ENCODE measurements around the gene CRYBA2. TPM values are rescaled to one million over a fixed set of nuclear protein-coding genes. Genes with fewer than 3 reads are reported as not detected.

Gene CRYBA2
- total and polyA plus RNA-seq, 9 of the 15 experiments (the other 6 are each of a cell fraction or from before 2014, with no cell fraction given): 0.11 to 1.8 (median 0.62) TPM; not detected in 5

DNA sequence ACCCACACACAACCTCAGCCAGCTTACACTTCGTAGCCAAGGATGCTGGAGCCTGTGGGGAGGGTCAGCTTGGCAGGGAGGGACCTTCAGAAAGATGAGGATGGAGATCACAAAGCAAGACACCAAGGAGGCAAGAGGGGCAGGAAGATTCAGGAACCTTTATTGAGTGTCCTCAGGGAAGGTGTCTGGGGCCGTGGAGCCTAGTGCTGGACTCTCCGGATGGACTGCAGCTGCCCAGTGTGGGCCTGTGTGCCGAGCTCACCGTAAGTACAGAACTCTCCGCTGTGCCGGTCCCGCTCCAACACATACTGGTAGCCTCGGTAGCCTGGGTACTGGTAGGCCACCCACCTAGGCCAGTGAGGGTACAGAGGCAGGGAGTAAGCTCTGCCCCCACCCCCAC lies 3.2 kb downstream of the CRYBA2 start (continued):
- TF ChIP-seq ELK3 (CRISPR knock-in tag; IDR thresholded peaks at IDR 0.05): no peak
- TF ChIP-seq GTF2A2 (tag; IDR thresholded peaks at IDR 0.05): no peak
- TF ChIP-seq CREM (IDR thresholded peaks at IDR 0.05; ENCODE audit: low read depth): no peak
- TF ChIP-seq TEAD2 (tag; IDR thresholded peaks at IDR 0.05): no peak

- Histone ChIP-seq H3K36me3 (ENCODE audit: control insufficient read depth, insufficient read depth, low read length) (no peaks in the 10 kb centered on the region), H3K4me2 (ENCODE audit: insufficient read depth, low read length) (no peak overlapping the region), H3K4me3 (no peak overlapping the region), H4K20me1 (replicated peaks; ENCODE audit: control insufficient read depth, insufficient read depth, low read length) (no peaks in the 10 kb centered on the region), H3K4me1 (replicated peaks in 1 of 2; ENCODE audit: control insufficient read depth in 2 of 2, insufficient read depth in 2 of 2, low read length in 2 of 2) (peaks cover 3 to 28% of the 10 kb centered on the region in 2 experiments; a peak in 2 of 5 replicates), H3K79me2 (ENCODE audit: control insufficient read depth, insufficient read depth, low read length) (no peaks in the 10 kb centered on the region), H3K27ac (ENCODE audit: extremely low read depth, low read depth, low read length) (no peak overlapping the region), H3K9ac (ENCODE audit: insufficient read depth in 1 of 2, low read depth in 2 of 2, low read length in 2 of 2) (no peak overlapping the region), H3K9me1 (ENCODE audit: control insufficient read depth, insufficient read depth, low read length) (no peaks in the 10 kb centered on the region), H3K27me3 (ENCODE audit: control insufficient read depth in 2 of 2, insufficient read depth in 2 of 2, low read length in 2 of 2) (peaks cover 0 to 30% of the 10 kb centered on the region in 2 experiments; a peak in 2 of 5 replicates), H3K9me3 (replicated peaks; ENCODE audit: control insufficient read depth, insufficient read depth, low read depth, low read length) (no peaks in the 10 kb centered on the region), H2AFZ (ENCODE audit: low read depth, low read length) (no peak overlapping the region)
- POLR2A ChIA-PET: no interaction called here
- no peak for FAIRE-seq
- no TSS peak for BruUV-seq (replicated peaks)
- intact Hi-C loops (cut with micrococcal nuclease): no loop called here
- in situ Hi-C loops (cut with MboI): no loop called here
- CTCF ChIA-PET (ENCODE audit: low intra/inter-chr PET ratio): no interaction called here
- no peak for ATAC-seq
- no peak for DNase-seq (ENCODE audit: extremely low read depth in 1 of 4, low spot score in 3 of 4)
- WGBS (ENCODE audit: insufficient coverage, low coverage, missing lambda C conversion rate): 7% methylated on average over 2 of the region's 2 CpGs
- no peak for TF ChIP-seq REST (IDR thresholded peaks at IDR 0.05; ENCODE audit: borderline replicate concordance)
- TF ChIP-seq REST (CRISPR knock-in tag; IDR thresholded peaks at IDR 0.05; ENCODE audit: low read depth): no peak
- TF ChIP-seq SMARCA5 (IDR thresholded peaks at IDR 0.05): no peak
- TF ChIP-seq ZBTB49 (CRISPR knock-in tag; IDR thresholded peaks at IDR 0.05; ENCODE audit: borderline replicate concordance): no peak
- no peak for TF ChIP-seq POU5F1 (IDR thresholded peaks at IDR 0.05; ENCODE audit: borderline replicate concordance, low read depth, low read length, partially characterized antibody)
Measured at GRCh38 chr2:218988650-218989049, 4.6 kb downstream of the CRYBA2 start.

Data from K562 (cell line).